Stimulated activated CD4-positive, alpha-beta T cell treated with anti-CD3 and anti-CD28 coated beads, Interleukin-1b, Interleukin-23, amount 100 ng/mL, for 48 hours (primary cell): ENCODE data around the gene DRD3.

Experiments used
- DNase-seq: peaks from one replicate; pipeline ENCODE4 v3.0.0-alpha.2; 2020

The DRD3 gene

DNA sequence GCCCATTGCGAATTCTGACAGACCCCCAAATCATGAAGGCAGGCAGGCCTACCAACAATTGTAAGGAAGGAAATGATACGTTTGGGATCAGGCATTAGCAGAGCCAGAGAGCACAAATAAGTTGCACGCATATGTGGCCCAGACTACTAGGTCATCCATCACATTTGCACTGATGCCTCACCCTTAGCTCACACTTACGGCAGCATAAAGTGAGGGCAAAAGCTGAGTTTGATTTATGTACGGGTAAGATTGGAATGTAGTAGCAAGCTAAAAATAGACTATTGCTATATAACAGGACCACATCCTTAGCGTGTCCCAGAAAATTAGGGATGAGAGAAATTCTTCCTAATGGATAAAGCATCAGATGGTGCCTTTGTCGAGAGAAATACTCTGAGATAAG lies 63.7 kb downstream of the DRD3 start:
- no peak for DNase-seq

DNA sequence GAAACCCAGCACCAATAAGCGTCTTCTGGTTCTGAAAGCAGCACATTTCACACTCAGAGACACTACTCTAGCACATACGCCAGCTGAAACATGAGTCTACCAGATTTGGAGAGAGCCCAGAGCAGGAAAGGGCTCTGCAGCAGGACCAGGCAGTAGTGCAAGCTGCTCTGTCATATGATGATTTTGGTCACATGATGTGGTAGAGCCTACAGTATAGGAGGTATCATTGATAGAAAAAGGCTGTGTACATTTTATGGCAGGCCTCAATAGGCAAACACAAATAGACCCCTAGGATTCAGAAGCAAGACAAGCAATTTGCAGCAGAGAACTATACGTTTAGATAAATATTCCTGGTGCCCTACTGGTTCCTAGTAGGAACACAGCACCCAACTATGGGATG lies 64.1 kb downstream of the DRD3 start:
- DNase-seq = no peak

DNA sequence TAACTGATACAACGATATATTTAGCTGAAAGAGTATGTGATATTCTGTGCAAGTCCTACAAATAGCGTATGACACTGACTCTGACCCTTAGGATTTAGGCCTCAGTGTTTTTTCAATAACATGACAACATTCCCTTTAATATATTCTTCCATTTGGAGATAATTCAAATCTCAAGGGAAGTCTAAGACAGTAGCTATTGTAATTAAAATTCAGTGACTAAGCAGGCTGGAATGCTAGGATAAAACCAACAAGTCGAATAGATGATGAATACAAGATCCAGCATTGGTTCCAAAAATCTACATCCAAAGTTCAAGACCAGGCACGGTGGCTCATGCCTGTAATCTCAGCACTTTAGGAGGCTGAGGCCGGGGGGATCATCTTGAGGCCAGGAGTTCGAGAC lies 66.2 kb downstream of the DRD3 start:
- DNase-seq = no peak

DNA sequence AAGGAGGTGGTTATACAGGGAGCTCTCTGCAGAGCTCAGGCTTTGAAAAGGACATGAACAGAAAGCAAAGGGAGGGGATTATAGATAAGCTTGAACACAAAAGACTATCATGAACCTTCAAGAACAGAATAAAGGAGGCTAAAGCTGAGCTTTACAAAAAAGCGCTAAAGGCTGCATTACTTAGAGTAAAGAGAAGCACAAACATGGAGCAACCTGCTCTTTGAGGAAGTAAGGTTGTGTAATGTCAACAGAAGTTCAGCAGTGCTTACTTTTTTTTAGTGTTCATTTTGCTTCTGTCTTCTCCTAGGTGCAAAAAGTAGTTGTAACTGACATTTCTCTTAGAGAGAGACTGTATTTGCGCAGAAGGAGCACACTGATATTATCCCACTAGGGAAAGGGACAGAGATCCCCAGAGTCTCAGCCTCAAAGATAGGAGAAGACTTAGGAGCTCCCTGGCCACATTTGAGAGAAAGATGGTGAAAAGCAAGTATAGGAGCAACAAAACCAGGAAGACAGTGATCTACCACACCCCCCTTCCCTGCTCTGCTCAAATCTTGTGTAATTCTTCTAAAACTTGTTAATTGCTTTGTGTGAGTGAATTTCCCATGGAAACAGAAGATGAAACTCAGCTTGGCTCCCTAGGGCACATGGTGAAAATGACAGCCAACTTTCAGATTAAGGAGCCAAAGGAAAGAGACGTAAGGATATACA lies 67.6 kb downstream of the DRD3 start:
- no peak for DNase-seq

DNA sequence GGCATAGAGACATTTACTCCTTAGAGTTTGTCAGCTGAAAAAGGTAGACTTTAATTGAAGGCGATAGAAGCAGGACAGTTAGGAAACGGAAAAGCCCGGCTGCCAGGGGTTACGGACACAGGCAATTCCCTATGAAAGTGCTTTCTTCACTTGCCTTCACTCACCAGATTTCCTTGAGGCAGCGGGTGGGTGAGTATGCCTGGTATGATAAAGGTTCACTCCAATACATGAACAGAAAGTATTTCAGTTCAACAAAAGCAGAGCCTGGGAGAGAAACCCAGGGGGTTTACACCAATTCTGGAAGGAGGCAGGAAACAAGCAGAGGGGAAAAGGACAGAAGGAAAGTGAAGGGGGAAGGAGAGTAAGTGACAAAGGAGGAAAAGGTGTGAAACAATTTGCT lies 68.4 kb downstream of the DRD3 start:
- no peak for DNase-seq

DNA sequence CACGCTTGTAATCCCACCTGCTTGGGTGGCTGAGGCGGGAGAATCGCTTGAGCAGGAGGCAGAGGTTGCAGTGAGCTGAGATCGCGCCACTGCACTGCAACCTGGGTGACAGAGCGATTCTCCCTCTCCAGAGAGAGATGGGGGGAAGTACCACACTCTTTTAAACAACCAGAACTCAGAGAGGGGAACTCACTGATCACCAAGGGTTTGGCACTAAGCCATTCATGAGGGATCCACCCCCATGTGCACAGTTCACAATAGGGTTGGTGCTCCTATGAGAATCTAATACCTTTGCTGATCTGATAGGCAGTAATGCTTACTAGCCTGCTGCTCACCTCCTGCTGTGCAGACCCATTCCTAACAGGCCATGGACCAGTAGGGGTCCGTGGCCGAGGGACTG lies 70.7 kb downstream of the DRD3 start:
- no peak for DNase-seq

DNA sequence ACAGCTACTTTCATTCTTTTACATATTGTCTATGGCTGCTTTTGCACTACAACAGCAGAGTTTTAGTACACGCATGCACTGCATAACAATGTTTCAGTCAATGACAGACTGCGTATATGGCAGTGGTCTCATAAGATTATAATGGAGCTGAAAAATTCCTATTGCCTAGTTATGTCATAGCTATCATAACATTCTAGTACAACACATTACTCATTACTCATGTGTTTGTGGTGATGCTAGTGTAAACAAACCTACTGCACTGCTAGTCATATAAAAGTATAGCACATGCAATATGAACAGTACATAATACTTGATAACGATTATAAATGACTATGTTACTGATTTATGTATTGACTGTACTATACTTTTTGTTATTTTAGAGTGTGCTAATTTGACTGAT lies 74.4 kb downstream of the DRD3 start:
- no peak for DNase-seq

DNA sequence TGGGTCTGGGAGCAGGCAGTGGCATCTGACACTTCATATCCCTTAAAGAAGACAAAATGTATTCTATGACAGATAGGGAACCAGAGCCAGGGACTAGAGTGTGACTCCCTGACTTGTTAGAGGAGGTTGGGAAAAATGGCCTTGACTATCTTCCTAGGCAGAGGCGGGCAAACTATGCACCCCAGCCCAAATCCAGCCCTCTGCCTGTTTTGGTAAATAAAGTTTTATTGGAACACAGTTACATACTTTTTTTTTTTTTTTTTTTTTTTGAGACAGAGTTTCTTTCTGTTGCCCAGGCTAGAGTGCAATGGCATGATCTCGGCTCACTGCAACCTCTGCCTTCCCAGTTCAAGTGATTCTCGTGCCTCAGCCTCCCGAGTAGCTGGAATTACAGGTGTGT lies 75.0 kb downstream of the DRD3 start:
- DNase-seq = no peak

DNA sequence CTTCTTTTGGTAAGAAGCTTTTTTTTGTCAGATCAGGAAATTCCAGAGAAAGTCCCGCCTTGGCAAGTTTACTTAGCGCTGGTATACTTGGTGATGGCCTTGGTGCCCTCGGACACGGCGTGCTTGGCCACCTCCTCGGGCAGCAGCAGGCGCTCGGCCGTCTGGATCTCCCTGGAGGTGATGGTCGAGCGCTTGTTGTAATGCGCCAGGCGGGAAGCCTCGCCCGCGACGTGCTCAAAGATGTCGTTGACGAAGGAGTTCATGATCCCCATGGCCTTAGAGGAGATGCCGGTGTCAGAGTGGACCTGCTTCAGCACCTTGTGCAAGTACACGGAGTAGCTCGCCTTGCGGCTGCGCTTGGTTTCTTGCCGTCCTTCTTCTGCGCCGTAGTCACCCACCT lies 75.7 kb downstream of the DRD3 start:
- DNase-seq = no peak

DNA sequence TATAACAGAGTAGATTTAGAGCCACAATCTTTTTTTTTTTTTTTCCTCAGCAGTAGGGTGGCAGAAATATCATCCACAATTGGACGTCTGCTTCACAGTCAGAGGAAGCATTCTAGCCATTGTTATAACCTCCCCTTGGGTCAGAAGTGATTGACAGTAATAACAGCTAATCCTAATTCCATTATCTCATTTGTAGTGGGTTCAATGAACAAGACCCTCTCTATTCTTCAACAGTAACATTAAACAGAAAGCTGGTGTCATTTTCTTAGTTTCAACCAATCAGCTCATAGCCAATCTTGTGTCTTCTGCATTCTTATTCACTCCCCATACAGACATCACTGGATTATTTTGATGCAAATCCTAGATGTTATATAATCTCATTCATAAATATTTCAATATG lies 77.8 kb downstream of the DRD3 start:
- DNase-seq = no peak

DNA sequence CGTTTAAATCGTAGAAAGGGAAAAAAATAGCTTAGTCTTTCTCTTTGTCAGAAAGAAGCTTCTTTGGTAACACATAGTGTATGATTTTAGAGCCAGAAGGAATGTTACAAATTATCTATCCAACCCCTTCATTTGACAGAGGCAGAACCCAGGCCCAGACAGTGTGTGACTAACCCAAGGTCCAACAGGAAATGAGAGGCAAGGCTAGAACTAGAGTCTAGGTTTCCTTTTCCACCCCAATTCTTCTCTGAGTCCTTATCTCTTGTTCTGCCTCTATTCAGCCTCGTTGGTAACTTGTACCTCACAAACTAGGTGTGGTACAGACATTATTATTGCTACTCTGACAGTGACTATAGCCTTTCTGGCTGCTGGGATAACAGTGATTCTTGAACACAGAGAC lies 83.1 kb downstream of the DRD3 start:
- no peak for DNase-seq

DNA sequence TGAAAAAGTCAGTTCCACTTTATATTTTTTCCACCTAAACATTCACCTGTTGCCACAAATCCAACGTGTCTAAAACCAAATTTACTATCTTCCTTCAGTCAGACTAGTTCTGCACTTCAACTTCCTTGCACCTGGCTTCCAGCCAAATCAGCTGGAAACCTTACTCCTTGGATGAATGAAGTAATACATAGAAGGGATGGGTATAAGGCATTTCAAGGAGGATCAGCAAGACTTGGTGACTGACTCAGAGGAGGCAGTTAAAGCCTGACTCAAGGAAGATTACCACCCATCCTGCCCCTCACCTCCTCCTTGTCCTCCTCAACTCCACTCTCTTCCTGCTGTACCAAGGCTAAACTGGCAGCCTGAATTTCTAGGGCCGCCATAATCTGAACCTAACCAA lies 85.3 kb downstream of the DRD3 start:
- no peak for DNase-seq

DNA sequence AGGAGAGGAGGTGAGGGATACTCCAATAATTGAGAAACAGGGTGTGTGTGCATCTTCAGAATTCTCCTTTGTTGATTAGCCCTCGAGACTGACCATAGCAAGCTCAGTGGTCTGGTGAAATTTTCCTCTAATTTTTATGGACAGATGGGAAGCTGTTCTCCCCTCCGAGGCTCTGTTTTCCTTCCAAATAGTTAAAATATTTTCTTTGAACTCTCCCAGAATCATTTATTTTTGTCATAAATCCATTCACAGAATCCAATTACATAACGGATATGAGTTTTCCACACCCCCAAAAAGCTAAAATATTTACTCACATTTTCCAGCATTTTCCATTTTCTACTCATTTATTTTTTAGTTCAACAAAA lies 85.9 kb downstream of the DRD3 start:
- DNase-seq = no peak

DNA sequence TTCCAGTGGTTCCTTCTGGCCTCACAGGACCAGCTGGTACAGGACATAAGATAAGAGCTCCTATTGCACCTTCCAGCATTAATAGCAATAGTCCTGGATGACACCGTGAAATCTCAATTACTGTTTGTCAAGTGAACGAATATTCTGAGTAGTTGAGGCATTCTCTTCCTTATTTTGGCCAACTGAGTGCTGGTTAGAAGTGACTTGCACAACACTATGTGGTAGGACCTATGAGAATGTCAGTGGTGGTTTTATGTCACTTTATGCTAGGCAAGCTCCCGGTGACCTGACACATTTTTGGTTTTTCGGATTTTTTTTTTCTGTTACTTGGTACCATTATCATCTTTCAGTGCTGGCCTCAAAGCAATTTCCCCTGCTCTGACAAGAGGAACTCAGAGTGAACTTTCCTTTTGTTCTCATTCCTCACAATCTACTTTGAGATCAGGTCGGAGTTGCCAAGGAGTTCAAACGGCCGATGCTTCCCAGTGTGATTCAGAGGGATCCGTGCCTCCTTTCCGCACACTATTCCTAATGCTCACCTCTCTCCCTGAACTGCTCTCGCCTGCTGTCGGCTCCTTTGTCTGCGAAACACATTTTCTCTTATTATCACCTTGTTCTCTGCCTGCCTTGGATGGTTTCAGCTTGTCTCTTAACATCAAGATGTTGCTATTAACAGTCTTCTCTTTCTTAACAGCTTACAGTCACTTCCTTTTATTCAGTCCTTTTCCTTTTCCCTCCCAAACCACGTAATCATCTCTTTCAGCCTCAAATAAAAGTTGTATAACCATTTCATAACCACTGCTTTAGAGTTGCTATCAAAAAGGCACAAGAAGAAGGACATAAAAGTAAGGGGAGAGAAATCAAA lies 86.5 kb downstream of the DRD3 start:
- no peak for DNase-seq

DNA sequence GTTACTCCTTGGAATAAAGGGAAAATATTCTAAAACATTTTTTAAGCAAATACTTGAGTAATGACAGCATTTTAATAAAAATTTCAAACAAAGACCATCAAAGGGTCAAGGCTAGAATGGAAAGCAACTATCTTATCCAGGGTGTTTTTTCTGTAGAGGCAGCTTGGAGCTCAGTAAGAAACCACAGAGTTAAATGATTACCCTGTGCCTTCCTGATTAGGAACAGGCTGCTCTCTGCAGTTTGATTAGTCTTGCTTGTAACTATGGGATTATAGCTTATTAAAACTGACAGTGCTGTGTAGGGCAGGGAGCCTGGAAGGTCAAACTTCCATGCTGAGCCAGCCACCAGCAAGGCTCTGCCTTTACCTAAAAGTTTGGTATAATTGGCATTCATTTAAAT lies 89.2 kb downstream of the DRD3 start:
- DNase-seq = no peak

DNA sequence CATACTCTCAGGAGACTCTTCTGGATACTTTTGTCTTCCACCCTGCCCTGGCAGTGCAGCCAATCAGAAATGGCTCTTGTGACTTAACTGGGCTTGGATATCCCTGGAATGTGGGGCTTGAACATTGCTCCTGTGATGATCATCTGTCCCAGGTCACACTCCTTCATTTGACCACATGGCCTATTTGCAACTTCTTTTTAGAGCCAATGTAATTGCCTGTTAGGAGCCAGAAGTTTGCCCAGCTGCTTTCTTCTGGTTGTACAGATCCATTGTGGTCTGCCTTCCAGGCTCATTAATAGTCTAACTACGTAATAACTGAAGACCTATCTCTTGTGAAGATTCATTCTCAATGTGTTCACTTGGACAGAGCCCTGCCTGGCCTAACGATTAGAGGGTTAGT lies 92.5 kb downstream of the DRD3 start:
- DNase-seq = no peak

DNA sequence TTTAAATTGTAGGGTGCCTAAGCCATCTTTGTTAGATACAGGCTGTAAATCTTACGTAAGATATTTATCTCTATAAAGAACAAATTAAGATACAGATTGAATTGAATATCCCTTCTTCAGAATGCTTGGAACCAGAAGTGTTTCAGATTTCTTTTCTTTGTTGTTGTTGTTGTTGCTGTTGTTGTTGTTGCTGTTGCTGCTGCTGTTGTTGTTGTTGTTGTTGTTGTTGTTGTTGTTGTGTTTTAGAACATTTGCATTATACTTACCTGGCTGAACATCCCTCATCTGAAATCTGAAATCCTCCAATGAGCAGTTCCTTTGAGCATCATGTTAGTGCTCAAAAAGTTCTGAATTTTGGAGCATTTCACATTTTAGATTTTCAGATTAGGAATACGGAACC lies 95.7 kb downstream of the DRD3 start:
- no peak for DNase-seq

DNA sequence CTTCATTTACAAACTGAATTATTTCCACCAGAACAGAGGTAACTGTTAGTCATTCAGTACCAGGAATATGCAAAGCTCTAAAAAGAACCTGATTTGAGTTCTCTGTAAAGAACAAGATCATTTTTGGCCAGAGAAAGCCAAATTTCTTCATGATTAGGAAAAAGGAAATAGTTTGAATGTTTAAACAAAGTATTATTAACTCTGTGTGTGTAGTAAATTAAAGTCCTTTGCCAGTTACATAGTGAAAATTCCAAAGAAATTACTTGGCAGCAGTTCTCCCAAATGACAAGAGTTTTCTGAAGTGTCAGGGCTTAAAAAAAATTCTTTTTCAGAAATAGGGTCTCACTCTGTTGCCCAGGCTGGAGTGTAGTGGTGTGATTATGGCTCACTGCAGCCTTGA lies 97.8 kb downstream of the DRD3 start:
- no peak for DNase-seq

DNA sequence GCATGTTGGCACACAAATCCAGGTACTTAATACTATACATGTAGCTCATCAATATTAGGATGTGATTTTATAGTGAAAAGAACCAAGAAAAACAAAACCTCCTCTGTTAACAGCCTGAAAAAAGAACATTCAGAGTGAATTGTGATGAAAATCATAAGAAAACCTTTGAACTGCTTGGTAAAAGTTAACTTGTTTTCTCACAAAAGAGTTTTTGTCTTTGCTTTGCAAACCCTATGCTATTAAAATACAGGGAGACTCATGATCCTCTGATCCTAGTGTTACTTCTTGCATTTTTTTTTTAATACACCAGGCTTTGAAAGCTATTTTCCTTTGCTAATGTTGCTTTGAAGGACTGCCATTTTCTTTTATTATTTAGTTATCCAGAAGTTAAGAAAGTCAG lies 98.7 kb downstream of the DRD3 start:
- no peak for DNase-seq

DNA sequence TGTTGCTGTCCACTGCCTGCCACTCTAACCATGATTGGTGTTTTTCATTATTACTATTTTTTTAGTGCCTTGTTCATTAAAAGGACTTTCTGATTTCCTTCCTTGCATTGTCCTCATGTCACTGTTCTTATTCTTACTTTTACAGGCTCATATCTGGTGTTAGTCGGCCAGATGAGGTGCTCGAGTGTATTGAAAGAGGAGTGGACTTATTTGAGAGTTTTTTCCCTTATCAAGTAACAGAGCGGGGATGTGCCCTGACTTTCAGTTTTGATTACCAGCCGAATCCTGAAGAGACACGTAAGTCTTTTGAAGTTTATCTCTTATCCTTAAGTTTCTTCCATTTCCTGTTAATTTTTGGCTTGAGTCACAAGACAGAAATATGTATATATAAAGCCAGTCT lies 99.1 kb downstream of the DRD3 start:
- no peak for DNase-seq

DNA sequence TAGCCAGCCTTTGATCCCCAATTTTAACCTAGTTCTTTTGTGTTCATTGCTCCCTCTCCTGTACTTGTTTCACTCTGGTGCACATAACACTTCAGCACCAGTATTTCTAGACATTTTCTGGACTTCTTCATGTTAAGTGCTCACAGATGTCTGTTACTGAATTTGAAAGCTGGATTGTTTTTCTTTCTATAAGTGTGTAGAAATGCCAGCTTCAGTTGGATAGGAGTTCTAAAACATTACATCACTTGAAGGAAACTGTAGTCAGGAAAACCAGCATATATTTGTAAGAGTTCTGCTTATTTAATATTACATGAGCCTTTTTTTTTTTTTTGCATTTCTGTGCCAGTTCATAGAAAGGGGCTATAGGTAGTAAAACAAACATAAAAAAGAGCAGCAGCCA lies 100.7 kb downstream of the DRD3 start:
- no peak for DNase-seq
